Small intestine (tissue), 7 donors: ENCODE data around the gene TOPAZ1. TPM values are rescaled to one million over a fixed set of nuclear protein-coding genes. Genes with fewer than 3 reads are reported as not detected.

Source experiments
- DNase-seq, 2 donors: peaks; one replicate each; pipeline versions ENCODE4 v3.0.0 to v3.0.0-alpha.2; 2013
- FAIRE-seq: peaks from 2 replicates; lab custom pipeline; 2012; peaks lifted over from hg19 to GRCh38; lab: Jason Lieb, UNC
- H3K27ac ChIP-seq, 3 donors: one replicate each; pipeline ENCODE4 v1.5.1; 2013; ENCODE audit warnings: low read length in 2 of 3, mild to moderate bottlenecking in 2 of 3, control low read depth in 1 of 3, inconsistent platforms in 1 of 3, low read depth in 1 of 3, moderate library complexity in 1 of 3
- H3K27me3 ChIP-seq, 3 donors: one replicate each; pipeline ENCODE4 v1.6.1; 2013; ENCODE audit warnings: low read length in 3 of 3, inconsistent platforms in 1 of 3; ENCODE audit not compliant: control insufficient read depth in 3 of 3, insufficient read depth in 3 of 3
- H3K36me3 ChIP-seq, 3 donors: one replicate each; pipeline ENCODE4 v1.6.1; 2013; ENCODE audit warnings: low read length in 3 of 3, inconsistent platforms in 1 of 3, low read depth in 1 of 3, mild to moderate bottlenecking in 1 of 3, moderate library complexity in 1 of 3; ENCODE audit not compliant: control insufficient read depth in 3 of 3, insufficient read depth in 2 of 3
- H3K4me1 ChIP-seq, 3 donors: one replicate each; pipeline ENCODE4 v1.6.1; 2013; ENCODE audit warnings: low read length in 2 of 3, inconsistent platforms in 1 of 3, low read depth in 1 of 3, mild to moderate bottlenecking in 1 of 3, moderate library complexity in 1 of 3; ENCODE audit not compliant: control insufficient read depth in 3 of 3, insufficient read depth in 2 of 3
- H3K4me3 ChIP-seq, 3 donors: one replicate each; pipeline ENCODE4 v1.5.1; 2013; ENCODE audit warnings: low read length in 3 of 3, control low read depth in 1 of 3, inconsistent platforms in 1 of 3, low read depth in 1 of 3, mild to moderate bottlenecking in 1 of 3, moderate library complexity in 1 of 3
- H3K9me3 ChIP-seq, 2 donors: one replicate each; pipeline ENCODE4 v1.6.1; 2013; ENCODE audit warnings: low read depth in 1 of 2, low read length in 1 of 2; ENCODE audit not compliant: control insufficient read depth in 2 of 2, insufficient read depth in 1 of 2
- WGBS, 3 donors: extraction: QIAGEN DNeasy Blood & Tissue Kit; methylation state at CpG; one replicate each; pipeline ENCODE4 v1.1.7; 2013; 5-methylcytosine and 5-hydroxymethylcytosine counted together
- polyA plus RNA-seq, 4 donors: library from polyadenylated mRNA; stranded (reverse) in 3 of 4; unstranded in 1 of 4; fragments of 200-250 nt in 3 of 4; fragments of 120-200 nt in 1 of 4; gene quantifications; one replicate each; pipeline versions ENCODE4 v1.2.1 to v1.2.3, GENCODE V29; 2013
- donor health status: healthy with polysubstance abuse.
- donor health status: control.
- donor health status: control.
- donor health status: Bipolar disorder and iron deficiency.
- donor health status: healthy.

Gene TOPAZ1
- polyA plus RNA-seq, 4 donors, result not detected

DNA sequence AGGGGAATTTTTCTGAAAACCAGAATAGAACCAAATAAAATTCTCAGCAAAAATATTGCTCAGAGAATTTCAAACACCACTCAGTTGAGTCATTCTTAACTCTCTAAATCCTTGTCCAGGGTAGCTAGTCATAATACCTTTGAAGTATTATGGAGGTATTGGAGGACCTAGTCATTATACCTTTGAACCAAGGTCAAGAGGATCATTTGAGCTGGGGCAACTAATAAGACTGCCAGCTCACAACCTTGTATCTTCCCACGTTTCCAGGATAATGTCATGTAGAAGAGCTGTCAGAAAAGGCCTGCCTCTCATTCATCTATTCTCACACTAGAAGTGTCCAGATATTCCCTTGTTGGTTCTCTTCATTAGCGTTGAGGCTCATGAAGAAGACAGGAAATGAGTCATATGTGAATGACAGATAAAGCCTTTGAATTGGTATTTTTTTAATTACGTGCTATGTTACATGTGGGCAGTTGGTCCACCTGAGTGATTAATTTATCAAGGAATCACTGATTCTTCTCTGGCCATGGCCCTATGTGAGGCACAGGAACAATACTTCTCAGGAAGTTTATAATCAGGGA, 48.3 kb downstream of the TOPAZ1 start:
- FAIRE-seq (no peak), DNase-seq (peak in 1 of 2 donors; percentile 9)
- Histone ChIP-seq H3K4me1 (no peaks in the 10 kb centered on the region), H3K27ac (no peak overlapping the region), H3K27me3 (no peaks in the 10 kb centered on the region), H3K9me3 (no peaks in the 10 kb centered on the region), H3K4me3 (no peak overlapping the region), H3K36me3 (no peaks in the 10 kb centered on the region)
- 28 to 49% (median 31%) methylated on average over 3 of the region's 3 CpGs for WGBS, 3 donors

DNA sequence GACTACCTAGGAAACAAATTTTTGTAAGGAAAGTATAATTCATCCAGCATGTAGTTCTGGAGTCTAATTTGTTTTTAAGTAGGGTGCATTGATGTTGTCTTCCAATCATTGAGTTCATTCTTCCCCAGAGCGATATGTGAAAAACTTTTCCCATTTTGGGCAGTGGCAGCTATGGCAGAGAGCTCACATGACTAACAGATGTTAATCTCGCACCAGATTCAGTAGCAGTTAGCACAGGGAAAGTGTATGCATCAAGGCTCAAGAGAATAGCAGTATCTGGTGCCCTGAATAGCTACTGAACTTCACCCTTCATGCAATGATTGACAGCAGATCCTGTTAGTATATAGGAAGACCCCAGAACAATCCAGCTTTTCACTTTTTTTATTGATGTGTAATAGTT, 50.6 kb downstream of the TOPAZ1 start:
- no peak for FAIRE-seq
- no peak overlapping the region for H3K4me3 ChIP-seq
- no peak overlapping the region for H3K27ac ChIP-seq
- no peaks in the 10 kb centered on the region for H3K27me3 ChIP-seq
- H3K4me1 ChIP-seq, result no peaks in the 10 kb centered on the region
- H3K9me3 ChIP-seq, result no peaks in the 10 kb centered on the region
- no peaks in the 10 kb centered on the region for H3K36me3 ChIP-seq
- 73 to 91% (median 84%) methylated on average over 2 of the region's 2 CpGs for WGBS, 3 donors
- no peak for DNase-seq

DNA sequence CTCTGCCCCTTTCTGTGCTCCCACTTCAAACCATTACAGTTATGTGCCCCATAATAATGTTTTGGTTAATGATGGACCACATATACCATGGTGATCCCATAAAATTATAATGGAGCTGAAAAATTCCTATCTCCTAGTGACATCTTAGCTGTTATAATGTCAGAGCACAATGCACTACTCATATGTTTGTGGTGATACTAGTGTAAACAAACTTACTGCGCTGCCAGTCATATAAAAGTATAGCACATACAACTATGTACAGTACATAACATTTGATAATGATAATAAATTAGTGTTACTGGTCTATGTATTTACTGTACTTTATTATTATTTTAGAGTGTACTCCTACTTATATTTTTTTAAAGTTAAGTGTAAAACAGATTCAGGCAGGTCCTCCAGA, 51.3 kb downstream of the TOPAZ1 start:
- no peak overlapping the region for H3K4me3 ChIP-seq
- no peak overlapping the region for H3K27ac ChIP-seq
- 80 to 83% (median 82%) methylated on average over 1 of the region's 1 CpG for WGBS, 3 donors
- no peaks in the 10 kb centered on the region for H3K9me3 ChIP-seq
- DNase-seq (no peak), FAIRE-seq (no peak)
- no peaks in the 10 kb centered on the region for H3K4me1 ChIP-seq
- H3K27me3 ChIP-seq, result no peaks in the 10 kb centered on the region
- H3K36me3 ChIP-seq, result no peaks in the 10 kb centered on the region

DNA sequence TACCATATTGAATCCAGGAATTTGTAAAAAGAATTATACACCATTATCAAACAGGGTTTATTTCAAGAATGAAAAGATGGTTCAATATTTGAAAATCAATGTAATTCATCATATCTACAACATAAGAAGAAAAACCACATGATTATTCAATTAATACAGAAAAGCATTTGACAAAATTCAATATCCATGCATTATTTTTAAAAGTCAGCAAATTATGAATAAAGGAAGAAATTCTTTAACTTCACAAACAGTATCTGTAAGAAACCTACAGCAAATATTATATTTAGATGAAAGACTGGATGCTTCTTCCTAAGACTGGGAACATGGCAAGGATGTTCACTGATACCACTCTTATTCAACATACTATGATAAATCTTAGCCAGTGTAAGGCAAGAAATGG, 55.6 kb downstream of the TOPAZ1 start:
- Histone ChIP-seq H3K9me3 (no peaks in the 10 kb centered on the region), H3K4me3 (no peak overlapping the region), H3K36me3 (no peaks in the 10 kb centered on the region), H3K4me1 (no peaks in the 10 kb centered on the region), H3K27ac (no peak overlapping the region), H3K27me3 (no peaks in the 10 kb centered on the region)
- DNase-seq, result no peak
- peak; percentile 51 for FAIRE-seq

DNA sequence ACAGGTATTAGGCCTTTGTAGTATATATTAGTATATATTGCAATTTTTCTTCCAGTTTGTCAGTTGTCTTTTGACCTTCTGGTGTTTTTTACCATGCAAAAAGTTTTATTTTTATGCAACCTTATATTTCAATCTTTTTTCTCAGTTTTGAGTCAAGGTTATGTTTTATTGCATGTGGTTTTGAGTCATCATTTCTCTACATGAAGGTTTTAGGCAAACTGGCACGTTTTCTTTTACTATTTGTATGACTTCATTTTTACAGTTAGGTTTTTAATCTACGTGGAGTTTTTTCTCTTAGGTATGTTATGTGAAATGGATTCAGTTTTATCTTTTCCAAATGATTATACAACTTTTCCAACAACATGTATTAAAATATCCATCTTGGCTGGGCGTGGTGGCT, 60.1 kb downstream of the TOPAZ1 start:
- H3K4me1 ChIP-seq, result no peaks in the 10 kb centered on the region
- no peaks in the 10 kb centered on the region for H3K36me3 ChIP-seq
- WGBS, 3 donors, result 65 to 73% (median 73%) methylated on average over 3 of the region's 3 CpGs
- no peak for DNase-seq
- no peaks in the 10 kb centered on the region for H3K9me3 ChIP-seq
- H3K27me3 ChIP-seq, result peaks cover 0 to 3% (median 0%) of the 10 kb centered on the region in 3 donors
- no peak for FAIRE-seq
- H3K4me3 ChIP-seq, result no peak overlapping the region
- H3K27ac ChIP-seq, result no peak overlapping the region

DNA sequence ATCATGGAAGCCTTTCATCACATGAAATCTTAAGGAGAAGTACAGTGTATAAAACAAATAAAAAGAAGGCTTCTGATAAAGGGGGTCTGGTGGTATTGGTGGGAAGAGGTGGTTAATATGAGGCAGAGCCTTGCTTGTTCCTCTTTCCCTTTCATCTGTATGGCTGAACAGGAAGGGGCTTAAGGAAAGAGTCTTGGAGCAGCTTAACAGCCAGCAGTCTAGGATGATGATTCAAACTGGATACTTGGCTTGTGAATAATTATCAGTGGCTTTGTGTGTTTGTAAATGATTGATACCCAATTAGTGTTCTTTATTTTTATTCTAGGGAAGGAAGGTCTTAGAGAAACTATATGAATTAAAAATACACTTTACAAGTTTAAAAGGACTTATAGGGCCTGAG, 67.8 kb downstream of the TOPAZ1 start:
- Histone ChIP-seq H3K27me3 (peaks cover 0 to 3% (median 0%) of the 10 kb centered on the region in 3 donors), H3K4me1 (no peaks in the 10 kb centered on the region)
- no peak for FAIRE-seq

DNA sequence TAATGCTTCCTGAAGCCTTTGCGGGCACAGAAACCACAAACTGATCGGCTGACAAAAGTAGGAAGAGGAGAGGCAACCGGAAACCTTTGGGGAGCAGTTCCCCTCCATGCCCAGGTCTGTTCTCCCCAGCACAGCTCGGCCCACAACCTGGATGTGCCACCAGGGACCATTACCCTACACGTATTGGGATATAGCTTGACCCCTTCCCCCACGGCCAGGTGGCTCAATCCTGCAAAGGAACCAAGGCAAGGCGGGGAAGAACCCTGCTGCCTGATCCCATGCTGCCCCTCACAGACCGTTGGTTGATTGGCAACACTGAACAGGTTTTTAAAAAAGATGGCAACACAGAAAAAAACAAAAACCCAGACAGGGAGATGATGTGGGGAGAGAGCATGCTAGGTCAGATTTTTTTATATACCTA, 77.2 kb downstream of the TOPAZ1 start:
- no peaks in the 10 kb centered on the region for H3K36me3 ChIP-seq
- no peak overlapping the region for H3K4me3 ChIP-seq
- no peaks in the 10 kb centered on the region for H3K27me3 ChIP-seq
- no peaks in the 10 kb centered on the region for H3K9me3 ChIP-seq
- DNase-seq, result peak in 1 of 2 donors; percentile 15
- H3K4me1 ChIP-seq, result no peaks in the 10 kb centered on the region
- no peak for FAIRE-seq
- no peak overlapping the region for H3K27ac ChIP-seq
- 52 to 72% (median 55%) methylated on average over 8 of the region's 8 CpGs for WGBS, 3 donors

More for the DNA sequence above, 67.8 kb downstream of the TOPAZ1 start:
- no peaks in the 10 kb centered on the region for H3K36me3 ChIP-seq
- no peak for DNase-seq
- no peak overlapping the region for H3K27ac ChIP-seq
- H3K4me3 ChIP-seq, result no peak overlapping the region
- no peaks in the 10 kb centered on the region for H3K9me3 ChIP-seq

DNA sequence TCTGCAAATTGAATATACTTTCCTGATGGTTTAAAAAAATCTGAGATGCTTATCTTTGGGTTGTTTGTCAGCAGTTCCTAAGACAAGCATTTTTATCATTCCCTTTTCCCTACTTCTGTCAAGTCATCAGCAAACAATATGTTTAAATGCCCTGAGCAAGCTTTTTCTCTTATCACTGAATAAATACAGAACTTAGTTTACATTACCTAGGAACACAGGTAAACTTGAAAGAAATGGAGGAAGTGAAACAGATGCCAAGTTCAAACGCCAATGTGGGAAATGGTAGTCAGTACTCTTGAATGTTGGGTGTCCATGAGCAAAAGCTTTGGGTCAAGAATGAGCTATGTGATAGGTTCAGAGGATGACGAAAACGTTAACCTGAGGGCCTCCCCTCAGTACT, 79.6 kb downstream of the TOPAZ1 start:
- no peaks in the 10 kb centered on the region for H3K9me3 ChIP-seq
- peak; percentile 13 to 16 for DNase-seq
- no peak for FAIRE-seq
- H3K4me3 ChIP-seq, result no peak overlapping the region
- H3K27me3 ChIP-seq, result no peaks in the 10 kb centered on the region
- H3K36me3 ChIP-seq, result no peaks in the 10 kb centered on the region
- no peak overlapping the region for H3K27ac ChIP-seq
- H3K4me1 ChIP-seq, result no peaks in the 10 kb centered on the region
- 40 to 50% (median 46%) methylated on average over 3 of the region's 3 CpGs for WGBS, 3 donors

DNA sequence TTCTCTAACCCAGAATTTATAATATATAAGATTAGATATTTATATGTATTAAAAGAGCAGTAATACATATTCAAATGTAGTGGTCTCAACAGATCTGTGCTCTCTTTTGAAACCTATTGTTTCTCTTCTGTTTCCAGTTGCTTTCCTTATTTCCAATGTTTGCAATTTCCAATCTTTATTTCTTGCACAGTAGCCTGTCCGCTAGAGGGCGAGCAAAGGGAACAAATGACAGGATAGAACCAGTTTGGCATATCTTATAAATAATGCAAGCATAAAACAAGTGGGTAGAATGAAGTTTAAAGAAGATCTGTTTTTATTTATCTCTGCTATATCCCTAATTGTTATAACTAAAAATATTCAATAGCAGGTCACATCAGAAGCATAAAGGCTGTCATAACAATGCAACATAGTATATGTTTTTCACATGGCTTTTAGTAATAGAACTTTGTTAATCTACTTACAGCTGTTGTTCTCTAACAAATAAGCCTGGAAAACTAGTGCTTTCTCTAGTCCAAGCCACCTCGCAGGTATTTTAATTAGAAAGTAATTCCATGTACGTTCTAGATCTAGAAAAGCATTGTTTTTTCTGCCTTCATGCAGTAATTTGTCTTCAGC, 81.8 kb downstream of the TOPAZ1 start:
- DNase-seq (peak; percentile 75 to 80), FAIRE-seq (peak; percentile 92)
- H3K4me3 ChIP-seq, result no peak overlapping the region
- H3K27ac ChIP-seq, result no peak overlapping the region
- H3K4me1 ChIP-seq, result no peaks in the 10 kb centered on the region
- H3K27me3 ChIP-seq, result no peaks in the 10 kb centered on the region
- 5 to 6% (median 6%) methylated on average over 4 of the region's 4 CpGs for WGBS, 3 donors
- no peaks in the 10 kb centered on the region for H3K36me3 ChIP-seq
- H3K9me3 ChIP-seq, result no peaks in the 10 kb centered on the region
